Dermis microvascular lymphatic vessel endothelial cell (primary cell): Measurements from ENCODE around the gene UBE2V1. TPM values are rescaled to one million over a fixed set of nuclear protein-coding genes. Genes with fewer than 3 reads are reported as not detected.
"Not testable (repeated sequence)": the region's sequence is repeated elsewhere in the genome, so short reads cannot be mapped to it uniquely, and the experiment has no call there.

Experiments
- DNase-seq, 2 donors: peaks; one replicate each; pipeline versions ENCODE4 v3.0.0 to v3.0.0-alpha.2; 2010; ENCODE audit warnings: low read depth in 2 of 2
- total RNA-seq: library from RNA; depleted of rRNA; stranded (reverse); fragments of >200 nt; gene quantifications from 2 replicates; pipeline ENCODE4 v1.2.1, GENCODE V29; 2014

The UBE2V1 gene
- total RNA-seq, 1 donor from 2014 or later, result 23.6 TPM

DNA sequence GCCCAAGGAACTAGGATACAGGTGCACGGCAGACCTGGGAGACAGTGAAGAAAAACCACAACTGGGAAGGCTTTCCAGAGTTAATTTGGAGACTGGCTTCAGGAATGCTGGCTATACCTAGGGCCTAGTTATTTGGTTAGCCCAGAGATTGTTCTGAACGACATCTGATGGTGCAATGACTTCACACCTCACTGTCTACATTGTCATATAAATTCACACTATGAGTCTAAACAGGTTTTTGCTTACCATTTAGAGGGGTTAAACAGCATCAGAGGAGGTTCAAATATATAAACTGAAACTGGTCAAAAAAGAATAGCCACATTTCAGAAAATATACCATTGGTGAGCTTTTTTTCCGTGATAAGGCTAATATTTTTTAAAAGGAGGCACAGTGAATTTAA lies 16.7 kb downstream of the UBE2V1 start:
- DNase-seq, result no peak

DNA sequence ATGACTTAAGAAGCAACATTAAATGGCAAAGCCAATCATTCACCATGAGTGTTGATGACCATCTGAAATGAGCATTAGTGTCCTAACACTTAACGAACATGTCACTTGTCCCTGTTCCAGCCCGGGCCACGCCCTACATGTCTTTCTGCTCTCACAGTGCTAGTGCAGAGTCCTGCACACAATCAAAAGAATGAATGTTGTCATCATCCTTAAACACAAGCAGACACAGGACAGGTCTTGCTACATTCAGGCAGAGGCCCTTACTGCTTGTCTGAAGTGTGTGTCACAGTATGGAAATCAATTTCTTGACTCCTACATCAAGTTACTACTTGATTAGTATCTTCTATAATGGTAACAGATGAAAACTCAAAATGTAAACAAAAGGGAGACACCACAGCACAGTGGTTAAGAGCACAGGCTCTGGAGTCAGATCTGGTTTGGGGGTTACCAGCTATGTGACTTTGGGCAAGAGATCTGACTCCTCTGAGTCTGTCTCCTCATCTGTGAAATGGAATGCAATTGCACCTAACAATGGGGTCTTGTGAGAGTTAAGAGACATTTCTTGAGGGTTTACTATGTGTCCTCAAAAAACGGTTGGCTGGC lies 17.4 kb downstream of the UBE2V1 start:
- DNase-seq, result no peak

- DNase-seq, result no peak
Measured at GRCh38 chr20:50094522-50094921, 18.4 kb downstream of the UBE2V1 start.

DNA sequence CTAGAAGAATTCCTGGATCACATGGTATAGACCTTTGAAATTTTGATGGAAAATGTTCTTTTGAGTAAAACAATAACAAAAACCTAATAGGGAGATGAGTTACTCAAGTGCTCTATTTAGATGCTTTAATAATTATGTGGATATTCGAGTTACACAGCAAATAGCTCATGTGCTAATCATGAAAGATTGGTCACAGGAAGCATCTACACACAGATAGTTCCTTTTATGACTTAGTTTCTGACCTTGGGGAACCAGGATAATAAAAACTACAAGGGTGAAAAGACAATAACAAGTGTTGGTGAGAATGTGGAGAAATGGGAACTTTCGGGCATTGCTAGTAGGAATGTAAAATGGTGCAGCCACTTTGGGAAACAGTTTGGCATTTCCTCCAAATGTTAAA lies 19.7 kb downstream of the UBE2V1 start:
- DNase-seq, result no peak

DNA sequence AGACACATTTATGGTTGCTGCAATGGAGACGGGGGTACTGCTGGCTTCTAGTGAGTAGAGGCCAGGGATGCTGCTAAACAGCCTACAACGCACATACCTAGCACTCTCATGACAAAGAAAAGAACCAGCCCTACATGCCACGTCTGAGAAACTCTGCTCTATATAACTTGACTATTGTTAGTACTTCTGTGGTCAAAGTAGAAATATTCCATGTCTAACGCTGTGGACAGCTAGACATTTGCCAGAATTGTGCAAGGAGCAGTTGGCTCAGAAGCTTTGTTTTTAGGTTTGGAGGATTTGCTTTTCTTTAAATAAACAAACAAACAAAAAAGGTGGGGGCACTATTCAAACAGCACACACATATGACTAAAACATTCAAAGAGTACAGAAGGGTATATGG lies 20.5 kb downstream of the UBE2V1 start:
- no peak for DNase-seq

GRCh38 chr20:50089787-50090177 lies 23.2 kb downstream of the UBE2V1 start:
- DNase-seq, result no peak

DNA sequence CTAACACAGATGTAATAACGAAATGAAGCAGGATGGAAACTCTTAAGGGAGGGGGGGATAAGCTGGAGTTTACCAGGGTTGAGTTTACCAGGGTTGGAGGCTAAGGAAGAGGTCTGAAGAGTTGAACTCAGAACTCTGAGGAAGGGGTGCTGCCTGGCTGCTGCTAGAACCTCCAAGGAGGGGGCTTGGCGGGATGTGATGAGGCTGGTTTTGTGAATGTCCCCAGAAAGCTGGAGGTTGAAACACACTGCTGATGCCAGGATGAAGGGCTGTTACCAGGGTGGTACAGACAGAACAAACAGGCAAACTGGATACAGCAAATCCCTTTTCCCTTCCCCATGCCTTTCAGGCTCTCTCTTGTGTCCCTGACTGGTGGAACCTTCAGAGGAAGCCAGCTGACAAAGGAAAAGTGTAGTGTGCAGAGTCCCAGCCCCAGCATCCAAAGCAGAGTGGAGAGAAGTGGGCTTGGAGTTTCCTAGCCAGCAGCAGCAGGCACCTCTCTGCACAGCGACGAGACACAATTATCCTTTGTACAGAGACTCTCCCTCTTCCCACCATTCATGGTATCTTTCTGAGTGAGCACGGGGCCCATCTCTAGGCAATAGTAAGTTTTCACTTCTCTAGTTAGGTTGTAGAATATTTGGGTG lies 23.7 kb downstream of the UBE2V1 start:
- DNase-seq, result no peak

DNA sequence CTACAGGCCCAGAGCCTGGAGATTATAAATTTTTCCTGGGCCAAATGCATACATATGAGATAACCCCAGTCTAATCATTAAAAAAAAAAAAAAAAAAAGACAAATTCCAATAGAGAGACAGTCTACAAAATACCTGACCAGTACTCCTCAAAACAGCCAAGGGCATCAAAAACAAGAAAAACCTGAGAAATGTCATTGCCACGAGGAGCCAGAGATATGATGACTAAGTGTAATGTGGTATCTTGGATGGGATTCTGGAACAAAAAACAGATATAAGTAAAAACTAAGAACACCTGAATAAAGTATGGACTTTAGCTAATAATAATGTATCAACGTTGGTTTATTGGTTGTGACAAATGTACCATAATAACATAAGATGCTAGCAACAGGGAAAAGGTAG lies 24.9 kb downstream of the UBE2V1 start:
- DNase-seq, result no peak

DNA sequence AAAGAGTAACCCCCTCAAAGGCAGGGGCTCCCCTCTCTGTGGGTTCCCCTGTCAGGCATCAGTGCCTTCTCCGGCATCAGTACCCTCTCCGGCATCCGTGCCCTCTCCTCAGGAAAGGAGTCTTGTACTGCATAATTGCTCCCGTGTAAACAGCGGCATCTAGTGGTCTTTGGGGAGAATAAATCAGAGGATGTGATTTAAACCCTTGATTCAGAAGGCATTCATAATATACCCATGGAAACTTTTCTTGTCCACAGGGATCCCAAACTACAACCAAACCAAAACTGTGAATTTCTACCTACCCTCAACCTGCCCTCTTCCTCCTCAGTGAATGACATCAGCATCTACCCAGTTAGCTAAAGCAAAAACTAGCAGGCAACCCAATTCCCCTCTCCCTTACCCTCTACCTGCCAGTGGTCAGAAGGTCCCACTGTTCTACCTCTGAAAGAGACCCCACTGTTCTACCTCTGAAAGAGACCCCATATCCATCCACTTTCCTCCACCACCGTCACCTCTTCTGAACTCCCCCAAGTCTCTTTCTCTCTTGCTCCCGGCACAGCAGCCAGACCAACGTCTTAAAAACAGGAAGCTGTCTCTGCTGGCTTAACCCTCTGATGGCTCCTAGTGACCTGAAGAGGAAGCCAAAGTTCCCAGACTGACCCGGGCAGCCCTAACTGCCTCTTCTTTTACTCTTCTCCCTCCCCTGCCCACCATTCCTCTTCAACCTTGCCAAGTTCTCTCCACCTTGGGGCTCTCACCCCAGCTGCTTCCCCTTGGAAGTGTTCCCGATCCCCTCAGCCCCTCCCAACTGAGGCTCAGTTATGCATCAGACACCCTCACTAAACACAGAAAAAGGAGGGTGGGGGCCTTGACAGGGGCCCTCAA lies 27.2 kb downstream of the UBE2V1 start:
- DNase-seq, result peak; percentile 47 to 80

DNA sequence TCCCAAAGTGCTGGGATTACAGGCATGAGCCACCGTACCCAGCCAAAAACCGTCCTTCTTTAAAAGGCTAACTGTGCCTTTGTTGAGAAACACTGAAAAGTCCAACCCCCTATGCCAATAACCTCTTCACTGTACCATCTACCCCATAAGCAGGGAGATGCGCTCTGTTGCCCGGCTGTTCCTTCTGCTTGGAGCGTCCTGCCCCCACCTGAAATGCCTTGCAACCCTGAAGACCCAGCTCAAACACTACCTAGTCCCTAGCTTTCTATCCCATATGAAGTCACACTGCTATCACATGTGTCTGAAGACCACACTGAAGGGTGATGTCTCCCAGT lies 27.8 kb downstream of the UBE2V1 start:
- no peak for DNase-seq

DNA sequence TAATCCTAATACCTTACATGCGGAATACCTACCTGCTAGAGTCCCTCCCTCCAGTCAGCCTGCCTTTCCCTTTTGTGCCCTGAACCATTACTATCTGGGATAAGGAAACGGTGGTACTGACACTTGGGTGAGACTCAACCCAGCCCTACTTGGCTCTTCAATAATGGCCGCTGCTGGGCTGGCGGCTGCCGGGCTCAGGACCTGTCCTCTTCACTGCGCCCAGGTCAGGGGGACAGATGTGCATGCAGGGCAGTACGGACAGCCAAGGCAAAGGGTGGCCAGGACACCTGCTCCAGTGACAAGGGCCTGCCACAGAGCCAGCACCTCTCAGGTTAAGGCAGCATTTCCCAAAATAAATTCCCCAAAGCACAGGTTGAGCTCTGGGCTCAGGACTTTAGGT lies 29.9 kb downstream of the UBE2V1 start:
- no peak for DNase-seq

DNA sequence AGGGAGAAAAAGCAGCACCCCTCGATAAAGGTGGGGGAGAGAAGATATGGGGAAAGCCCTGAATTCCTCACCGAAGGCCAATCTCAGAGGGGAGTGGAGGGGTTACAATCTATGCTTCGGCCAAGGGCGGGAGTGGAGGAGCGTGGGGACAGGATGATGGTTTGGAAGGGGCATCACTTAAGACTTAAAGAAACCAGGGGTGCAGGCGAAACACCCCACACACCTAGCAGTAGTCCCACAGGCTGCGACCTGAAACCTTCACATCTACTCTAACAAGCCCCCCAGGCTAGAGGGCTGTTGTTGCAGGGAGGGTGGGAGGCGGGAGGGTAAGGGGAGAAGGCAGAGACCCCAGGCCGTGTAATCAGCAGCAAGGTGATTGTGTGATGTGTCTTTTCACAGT lies 30.9 kb downstream of the UBE2V1 start:
- not testable (repeated sequence) for DNase-seq

DNA sequence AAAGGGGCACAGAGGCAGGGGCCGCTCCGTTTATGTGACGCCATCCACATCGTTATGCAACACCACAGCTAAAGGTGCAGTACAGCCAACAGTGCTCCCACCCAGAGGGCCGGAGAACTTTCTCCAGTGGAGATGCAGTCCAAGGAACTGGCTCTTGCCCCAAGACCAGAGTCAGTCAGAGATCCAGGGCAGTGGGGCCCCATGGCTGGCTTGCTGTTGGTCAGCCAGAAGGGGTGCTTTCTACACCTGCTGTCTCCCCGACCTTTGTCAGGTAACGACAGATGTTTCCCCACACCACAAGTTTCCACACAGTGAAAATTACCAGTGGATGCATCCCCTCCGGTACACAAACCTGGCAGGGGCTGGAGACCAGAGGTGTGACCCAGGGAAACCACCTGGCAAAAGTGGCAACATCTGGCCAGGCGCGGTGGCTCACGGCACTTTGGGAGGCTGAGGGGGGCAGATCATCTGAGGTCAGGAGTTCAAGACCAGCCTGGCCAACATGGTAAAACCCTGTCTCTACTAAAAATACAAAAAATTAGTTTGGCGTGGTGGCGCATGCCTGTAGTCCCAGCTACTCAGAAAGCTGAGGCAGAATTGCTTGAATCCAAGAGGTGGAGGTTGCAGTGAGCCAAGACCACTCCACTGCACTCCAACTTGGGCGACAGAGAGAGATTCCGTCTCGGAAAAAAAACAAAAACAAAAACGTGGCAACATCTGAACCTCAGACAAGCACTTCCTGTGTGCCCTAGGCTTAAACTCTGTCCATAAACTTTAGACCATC lies 34.9 kb downstream of the UBE2V1 start:
- DNase-seq, result no peak

DNA sequence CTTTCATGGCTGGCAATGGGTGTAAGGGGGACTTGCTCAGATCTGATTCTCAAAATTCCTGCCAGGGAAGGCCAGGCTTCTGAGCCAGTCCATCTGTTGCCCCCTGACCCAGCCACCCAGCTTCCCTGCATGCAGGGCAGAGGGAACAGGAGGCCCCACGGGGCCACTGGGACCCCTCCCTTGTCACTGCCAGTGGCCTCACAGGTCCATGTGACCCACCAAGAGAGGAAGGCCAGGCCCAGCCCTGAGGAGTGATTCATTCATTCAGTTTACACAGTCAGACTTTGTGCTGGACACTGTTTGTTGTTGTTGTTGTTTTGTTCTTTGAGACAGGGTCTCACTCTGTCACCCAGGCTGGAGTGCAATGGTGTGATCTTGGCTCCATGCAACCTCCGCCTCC lies 39.5 kb downstream of the UBE2V1 start:
- no peak for DNase-seq

- peak; percentile 54 to 77 for DNase-seq
Measured at GRCh38 chr20:50071039-50071888, 41.7 kb downstream of the UBE2V1 start.

- peak in 1 of 2 donors; percentile 30 for DNase-seq
Measured at GRCh38 chr20:50070361-50070760, 42.6 kb downstream of the UBE2V1 start.

GRCh38 chr20:50068041-50068651 lies 44.8 kb downstream of the UBE2V1 start:
- DNase-seq, result no peak

DNA sequence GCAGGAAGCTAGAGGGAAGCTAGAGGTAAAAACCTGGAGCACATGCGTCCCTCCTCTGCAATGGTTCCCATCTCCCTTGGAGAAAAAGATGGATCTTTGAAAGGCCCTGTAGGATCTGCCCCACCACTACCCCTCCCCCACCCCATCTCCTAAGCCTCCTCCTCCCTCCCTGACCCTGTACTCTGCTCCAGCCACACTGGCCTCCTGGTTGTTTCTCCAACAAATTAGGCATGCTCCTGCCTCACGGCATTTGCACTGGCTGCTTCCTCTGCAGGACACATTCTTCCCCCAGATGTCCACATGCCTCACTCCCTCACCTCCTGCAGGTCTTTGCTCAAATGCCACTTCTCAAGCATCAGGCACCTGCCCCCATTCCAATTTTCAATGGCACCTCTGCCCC lies 45.5 kb downstream of the UBE2V1 start:
- DNase-seq, result no peak

DNA sequence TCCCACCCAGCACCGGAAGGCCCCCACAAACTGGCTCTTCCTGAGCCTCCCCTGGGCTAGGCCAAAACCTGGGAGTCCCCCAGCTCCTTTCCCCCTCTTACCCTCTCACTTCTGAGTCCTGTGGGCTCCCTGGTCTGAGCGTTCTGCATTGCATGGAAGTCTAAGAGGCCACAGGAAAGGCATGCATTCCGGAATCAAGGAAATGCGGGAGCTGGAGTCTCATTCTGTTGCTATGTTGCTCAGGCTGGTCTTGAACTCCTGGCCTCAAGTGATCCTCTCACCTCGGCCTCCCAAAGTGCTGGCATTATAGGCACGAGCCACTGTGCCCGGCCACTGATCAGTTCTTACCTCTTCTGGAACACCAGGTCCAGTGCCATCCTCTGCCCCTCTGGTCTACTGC lies 45.9 kb downstream of the UBE2V1 start:
- no peak for DNase-seq

- no peak for DNase-seq
Measured at GRCh38 chr20:50066161-50066834, 46.7 kb downstream of the UBE2V1 start.
